GM21381 (cell line): ENCODE data around the gene ALG14.

Source experiments
- ATAC-seq: cut with Tn5 transposase; IDR thresholded peaks from one replicate; pipeline ENCODE4 v1.9.1; 2021; ENCODE audit warnings: mild to moderate bottlenecking, moderate library complexity; ENCODE audit not compliant: unreplicated experiment

ALG14 gene

DNA sequence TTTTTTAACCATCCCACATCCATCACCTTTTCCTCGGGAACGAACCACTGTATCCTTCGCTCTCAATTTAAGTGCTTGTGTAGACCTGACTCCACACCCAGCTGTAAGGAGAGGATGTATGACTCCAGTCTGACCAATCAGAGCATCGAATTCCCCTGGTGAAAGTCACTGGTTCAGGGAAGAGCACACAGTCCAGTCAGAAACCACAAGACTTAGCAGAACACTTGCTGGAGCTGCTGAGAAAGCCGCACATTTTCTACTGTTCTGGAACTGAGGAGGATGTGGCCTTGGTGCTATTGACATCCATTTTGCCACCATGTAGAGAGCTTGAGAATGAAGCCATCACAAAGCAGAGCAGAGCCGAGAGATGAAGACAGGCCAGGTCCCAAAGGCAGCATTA is 86.0 kb downstream of the ALG14 start:
- no peak for ATAC-seq

DNA sequence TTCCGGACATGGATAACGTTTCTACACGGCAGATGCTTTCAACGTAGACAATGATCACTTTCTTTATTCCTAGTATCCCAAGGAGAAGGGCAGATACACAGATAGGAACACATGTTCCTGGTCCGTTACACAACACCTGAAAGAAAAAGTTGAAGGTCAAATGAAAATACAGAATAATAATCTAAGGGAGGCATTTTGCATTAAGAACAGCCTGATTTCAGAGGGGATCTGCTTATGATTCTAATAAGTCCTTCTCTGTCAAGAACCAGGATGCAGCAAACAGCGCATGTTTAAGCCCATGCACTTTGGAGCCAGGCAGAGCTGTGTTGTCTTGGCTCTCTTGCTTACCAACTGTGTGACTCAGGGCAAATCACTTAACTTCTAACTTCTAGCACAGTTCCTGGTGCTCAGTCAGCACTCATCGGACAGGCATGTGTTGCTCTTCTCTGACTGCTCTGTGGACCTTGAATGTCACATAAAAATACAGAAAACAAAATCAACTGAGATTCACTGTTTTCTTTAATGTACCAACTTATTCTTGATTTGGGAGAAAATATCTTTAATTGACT is 89.5 kb downstream of the ALG14 start:
- no peak for ATAC-seq

DNA sequence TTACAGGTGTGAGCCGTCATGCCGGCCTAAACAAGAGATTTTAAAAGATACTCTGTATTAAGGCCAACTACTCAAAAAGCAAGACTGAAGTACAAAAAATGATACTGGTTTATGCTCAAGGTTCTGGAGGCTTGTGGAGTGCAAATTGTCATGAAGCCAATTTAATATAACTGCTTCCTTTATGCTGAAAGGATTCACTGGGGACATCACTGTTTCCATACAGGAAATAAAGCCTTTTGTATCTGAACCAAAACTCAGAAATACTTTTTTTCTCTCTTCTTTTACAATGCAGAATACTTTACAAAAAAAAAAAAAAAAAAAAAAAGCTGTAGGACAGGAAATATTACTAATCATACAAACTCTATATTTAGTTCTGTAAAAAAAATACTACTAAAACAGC is 90.4 kb downstream of the ALG14 start:
- ATAC-seq = no peak

GRCh38 chr1:94981575-94981973 is 91.2 kb downstream of the ALG14 start:
- ATAC-seq = no peak

DNA sequence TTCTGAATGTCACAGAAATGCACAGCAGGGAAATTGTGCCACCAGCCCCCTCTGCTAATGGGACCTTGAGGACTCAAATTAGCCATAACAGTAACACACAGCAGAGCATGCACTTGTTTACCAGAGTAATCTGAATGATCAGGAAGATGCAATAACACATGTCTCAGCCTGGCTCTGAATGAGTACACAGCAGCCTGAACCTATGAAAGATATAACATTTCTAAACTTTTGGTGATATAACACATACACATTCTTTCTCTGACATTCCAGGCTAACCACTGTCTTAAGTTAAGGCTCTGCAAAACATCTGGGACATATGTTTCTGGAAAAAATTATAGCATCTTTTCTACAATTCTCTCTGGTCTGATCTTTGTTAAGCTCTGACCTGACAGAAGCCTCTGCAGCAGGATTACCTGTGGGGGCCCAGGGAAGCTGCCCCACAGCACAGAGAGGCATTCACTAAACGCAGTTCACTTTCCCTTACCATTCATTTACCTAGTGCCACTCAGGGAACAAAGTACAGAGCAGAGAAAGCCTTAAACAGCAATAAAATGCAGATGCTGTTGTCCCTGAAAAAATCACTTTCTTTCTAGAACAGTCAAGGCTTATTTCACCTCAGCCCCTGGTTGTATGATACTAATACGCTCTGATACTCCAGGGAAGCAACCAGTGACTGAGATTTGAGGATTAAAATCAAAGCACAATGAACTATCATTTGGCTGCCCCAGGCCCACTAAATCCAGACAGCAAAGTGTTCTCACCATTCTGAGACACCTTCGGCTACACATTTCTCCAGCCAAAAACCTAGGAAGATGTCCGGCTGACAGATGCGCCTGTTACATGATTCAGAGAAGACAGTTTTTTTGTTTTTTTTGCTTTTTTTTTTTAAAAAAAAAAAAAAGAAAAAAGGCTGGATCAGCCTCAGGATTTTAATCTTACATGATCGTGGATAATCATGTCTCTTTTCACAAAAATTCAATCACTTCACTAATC is 91.9 kb downstream of the ALG14 start:
- no peak for ATAC-seq

DNA sequence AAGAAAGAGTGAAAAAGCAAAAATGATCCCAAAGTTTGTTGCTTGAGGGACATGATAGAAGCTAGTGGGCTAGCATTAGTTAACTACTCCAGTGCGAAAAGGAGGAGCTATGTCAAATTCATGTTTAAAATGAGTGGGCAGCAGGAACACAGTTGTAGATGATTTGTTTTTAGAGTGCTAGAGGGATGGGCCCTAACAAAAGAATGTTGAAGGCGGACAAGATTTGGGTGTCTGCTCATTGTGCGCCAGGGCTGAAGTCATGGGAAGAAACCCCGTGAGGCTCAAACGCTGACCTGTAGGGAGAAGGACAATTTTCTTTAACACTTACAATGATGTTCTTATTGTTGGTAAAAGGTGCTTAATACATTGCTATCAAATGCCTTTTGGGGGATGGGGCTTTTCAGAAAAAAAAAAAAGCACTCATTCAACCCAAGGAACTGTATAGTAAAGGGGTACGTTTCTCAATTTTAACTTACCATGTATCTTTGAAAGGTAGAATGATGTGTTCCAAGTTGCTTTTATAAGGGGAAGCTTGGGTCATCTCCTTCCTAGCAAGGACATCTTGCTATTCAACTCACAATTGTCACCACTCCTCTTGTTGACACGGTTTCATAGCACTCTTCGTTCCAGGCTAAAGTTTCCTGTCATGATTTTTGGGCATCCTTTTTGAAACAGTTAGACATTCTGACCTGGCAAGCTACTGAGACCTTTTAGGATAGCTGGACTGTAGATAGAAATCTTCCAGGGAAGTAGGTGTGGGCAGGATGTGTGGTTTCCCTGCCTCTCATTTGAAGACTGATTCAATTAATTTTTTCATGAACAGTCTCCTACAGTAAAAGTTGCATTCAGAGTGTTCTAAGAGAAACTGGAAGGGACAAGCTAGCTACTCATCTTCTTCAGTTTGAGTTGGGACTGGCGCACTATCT is 92.8 kb downstream of the ALG14 start:
- no peak for ATAC-seq

GRCh38 chr1:94979131-94979530 is 93.6 kb downstream of the ALG14 start:
- no peak for ATAC-seq

DNA sequence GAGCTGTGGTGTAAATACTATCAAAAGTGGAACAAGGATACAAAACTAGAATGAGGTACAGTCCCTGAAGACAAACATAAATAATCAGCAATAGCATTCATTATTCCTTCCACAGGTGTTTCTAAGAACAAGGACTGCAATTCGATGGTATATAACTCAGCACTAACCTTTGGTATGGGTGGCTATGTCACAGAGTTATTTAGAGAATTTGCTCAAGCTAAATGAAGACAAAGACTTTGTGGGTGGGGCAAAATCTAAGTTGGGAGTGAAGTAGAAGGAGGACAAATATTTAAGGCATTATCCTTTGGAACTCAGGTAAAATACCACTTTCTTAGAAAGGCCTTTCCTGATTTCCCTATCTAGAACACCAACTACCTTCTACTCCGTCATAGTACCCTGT is 94.3 kb downstream of the ALG14 start:
- no peak for ATAC-seq

DNA sequence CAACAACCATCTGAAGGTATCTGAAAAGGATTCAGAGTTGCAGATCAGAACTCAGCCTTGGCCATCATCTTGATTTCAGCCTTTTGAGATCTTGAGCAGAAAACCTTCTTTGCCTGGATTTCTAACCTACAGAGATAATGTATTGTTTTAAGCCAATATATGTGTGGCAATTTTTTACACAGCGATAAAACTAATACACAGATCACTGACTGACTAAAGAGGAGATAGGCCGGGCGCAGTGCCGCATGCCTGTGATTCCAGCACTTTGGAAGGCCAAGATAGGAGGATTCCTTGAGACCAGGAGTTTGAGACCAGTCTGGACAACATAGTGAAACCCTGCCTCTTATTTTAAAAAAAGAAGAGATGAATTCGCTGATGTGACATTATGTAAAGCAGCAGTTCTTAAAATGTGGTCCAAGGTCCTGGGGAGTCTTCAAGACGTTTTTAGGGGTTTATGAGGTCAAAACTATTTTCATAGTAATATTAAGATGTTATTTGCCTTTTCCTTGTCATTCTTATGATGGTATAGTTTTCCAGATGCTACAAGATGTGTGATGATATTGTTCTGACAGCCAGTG is 95.7 kb downstream of the ALG14 start:
- no peak for ATAC-seq

DNA sequence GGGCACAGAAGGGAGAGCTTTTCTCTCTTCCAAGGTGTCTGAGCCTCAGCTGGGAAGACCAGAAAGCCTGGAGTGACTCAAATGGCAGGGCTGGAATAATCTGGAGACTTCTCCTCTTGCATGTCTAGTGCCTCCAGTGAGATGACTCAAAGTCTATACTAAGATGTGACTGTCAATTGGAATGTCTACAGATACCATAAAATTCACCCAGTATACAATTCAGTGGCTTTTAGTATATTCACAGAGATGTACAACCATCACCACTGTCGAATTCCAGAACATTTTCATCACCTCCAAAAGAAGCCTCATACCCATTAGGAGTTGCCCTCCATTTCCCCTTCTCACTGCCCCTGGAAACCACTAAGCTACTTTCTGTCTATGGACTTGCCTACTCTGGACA is 97.9 kb downstream of the ALG14 start:
- no peak for ATAC-seq

GRCh38 chr1:94974241-94974640 is 98.5 kb downstream of the ALG14 start:
- ATAC-seq = no peak

DNA sequence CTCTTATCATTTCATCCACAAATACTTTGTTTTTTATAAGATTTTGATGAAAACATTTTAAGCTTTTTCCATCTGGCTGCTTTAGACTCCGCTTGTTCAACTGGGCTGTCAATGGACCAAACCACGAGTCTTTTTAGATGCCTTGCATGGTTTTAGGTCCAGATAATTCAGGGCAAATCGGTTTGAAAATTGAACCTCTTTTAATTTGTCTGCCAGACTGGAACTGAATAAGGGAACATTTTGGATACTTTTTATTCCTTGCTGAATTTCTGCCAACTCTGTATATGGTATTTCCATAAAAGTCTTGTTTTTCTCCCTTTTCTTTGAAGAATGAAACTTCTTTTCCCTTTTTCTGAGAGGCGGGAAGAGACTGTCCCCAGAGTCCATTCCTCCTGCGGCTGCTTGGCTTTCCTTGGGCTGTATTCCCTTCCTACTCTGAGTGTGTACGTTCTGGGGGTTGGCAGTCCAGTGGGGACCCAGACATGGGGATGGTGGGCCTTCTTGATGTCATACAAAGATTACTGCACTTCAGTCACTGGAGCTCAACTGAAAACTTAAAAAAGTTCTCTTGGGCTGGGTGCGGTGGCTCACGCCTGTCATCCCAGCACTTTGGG is 99.3 kb downstream of the ALG14 start:
- ATAC-seq = no peak

- no peak for ATAC-seq
These were observed 101.2 kb downstream of the ALG14 start for GRCh38 chr1:94971491-94971924.

DNA sequence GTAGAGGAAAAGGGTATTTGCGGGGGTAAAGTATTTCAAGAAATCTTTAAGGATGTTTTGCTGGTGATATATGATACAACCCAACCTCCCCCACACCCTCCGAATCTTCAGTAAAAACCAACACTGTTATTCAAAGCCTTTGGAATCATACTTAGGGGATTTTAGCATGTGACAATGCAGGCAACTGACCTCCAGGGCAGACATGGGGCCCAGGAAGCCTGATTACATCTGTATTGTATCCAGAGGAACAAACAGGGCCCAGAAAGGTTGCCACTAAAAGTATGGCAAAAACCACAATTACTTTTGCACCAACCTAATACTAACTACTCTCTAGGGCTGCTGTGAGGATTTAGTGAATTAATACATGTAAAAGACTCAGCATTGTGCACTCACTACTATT is 102.0 kb downstream of the ALG14 start:
- ATAC-seq = no peak

DNA sequence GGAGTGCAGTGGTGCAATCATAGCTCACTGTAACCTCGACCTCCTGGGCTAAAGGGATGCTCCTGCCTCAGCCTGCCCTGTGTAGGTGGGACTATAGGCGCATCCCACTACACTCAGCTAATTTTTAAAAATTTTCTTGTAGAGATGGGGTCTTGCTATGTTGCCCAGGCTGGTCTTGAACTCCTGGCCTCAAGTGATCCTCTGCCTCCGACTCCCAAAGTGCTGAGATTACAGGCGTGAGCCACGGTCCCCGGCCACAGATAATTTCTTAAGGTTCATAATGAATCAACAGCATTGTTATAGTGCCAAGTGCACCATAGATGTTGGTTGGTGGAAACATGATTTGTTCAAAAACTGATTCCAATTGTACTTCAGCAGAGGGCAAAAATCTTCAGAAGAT is 103.6 kb downstream of the ALG14 start:
- no peak for ATAC-seq

DNA sequence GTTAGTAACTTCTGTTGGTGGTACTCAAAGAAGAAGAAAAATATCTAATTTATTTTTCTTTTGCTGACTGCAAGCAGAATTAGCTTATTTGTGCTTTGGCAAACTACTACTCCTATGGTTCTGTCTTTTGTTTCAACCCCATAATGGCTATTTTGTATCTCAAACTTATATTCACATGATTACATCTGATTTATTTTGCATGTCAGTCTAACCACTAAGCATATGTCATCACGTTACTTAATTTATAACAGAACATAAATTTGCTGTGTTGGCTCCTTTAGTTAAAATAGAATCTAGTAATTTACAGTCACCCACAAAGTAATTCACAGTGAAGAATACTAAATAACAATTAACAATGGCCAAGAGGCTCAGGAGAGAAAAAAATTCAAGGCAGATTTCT is 106.7 kb downstream of the ALG14 start:
- ATAC-seq = no peak

GRCh38 chr1:94963864-94964263 is 108.9 kb downstream of the ALG14 start:
- ATAC-seq = no peak

- peak; percentile 98 for ATAC-seq
These were observed 110.1 kb downstream of the ALG14 start for GRCh38 chr1:94962409-94963265.

- ATAC-seq = no peak
These were observed 110.8 kb downstream of the ALG14 start for GRCh38 chr1:94961988-94962387.

- ATAC-seq = no peak
These were observed 111.2 kb downstream of the ALG14 start for GRCh38 chr1:94961582-94961981.
